IPS-18c (cell line): ENCODE results near the gene SLC22A17.
"Not testable (repeated sequence)": the region's sequence is repeated elsewhere in the genome, so short reads cannot be mapped to it uniquely, and the experiment has no call there.

ENCODE experiments used
- H3K4me3 ChIP-seq: 2 replicates; pipeline ENCODE4 v1.7.0; 2013; ENCODE audit warnings: low read depth, mild to moderate bottlenecking, low read length, moderate library complexity; ENCODE audit not compliant: insufficient read depth
- H3K9me3 ChIP-seq: one replicate; pipeline ENCODE4 v1.6.1; 2013; ENCODE audit warnings: mild to moderate bottlenecking, low read length, moderate library complexity; ENCODE audit not compliant: control insufficient read depth, insufficient read depth

SLC22A17 gene

DNA sequence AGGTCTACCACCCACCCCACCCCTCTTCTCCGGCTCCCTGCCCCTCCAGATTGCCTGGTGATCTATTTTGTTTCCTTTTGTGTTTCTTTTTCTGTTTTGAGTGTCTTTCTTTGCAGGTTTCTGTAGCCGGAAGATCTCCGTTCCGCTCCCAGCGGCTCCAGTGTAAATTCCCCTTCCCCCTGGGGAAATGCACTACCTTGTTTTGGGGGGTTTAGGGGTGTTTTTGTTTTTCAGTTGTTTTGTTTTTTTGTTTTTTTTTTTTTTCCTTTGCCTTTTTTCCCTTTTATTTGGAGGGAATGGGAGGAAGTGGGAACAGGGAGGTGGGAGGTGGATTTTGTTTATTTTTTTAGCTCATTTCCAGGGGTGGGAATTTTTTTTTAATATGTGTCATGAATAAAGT is 26.9 kb downstream of the SLC22A17 start:
- not testable (repeated sequence) for H3K4me3 ChIP-seq, H3K9me3 ChIP-seq

DNA sequence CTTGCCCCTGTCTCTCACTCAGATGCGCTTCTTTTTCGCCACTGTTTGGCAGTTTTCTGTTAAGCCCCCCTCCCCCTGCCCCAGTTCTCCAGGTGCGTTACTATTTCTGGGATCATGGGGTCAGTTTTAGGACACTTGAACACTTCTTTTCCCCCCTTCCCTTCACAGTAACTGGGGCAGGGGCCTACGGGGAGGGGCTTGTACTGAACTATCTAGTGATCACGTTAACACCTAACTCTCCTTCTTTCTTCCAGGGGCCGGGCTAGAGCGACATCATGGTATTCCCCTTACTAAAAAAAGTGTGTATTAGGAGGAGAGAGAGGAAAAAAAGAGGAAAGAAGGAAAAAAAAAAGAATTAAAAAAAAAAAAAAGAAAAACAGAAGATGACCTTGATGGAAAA is 27.7 kb downstream of the SLC22A17 start:
- Histone ChIP-seq H3K9me3 (no peaks in the 10 kb centered on the region), H3K4me3 (no peak overlapping the region)

DNA sequence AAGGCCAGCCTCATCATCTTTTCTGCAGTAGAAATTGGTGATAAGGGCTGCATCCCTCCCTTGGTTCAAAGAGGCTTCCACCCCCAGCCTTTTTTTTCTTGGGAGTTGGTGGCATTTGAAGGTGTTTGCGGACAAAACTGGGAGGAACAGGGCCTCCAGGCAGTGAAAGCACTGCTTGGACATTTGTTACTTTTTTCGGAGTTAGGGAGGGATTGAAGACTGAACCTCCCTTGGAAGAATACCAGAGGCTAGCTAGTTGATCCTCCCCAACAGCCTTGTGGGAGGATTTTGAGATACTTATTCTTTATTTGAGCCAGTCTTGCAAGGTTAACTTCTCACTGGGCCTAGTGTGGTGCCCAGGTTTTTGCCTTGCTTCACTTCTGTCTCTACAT is 28.2 kb downstream of the SLC22A17 start:
- Histone ChIP-seq H3K4me3 (no peak overlapping the region), H3K9me3 (no peaks in the 10 kb centered on the region)

DNA sequence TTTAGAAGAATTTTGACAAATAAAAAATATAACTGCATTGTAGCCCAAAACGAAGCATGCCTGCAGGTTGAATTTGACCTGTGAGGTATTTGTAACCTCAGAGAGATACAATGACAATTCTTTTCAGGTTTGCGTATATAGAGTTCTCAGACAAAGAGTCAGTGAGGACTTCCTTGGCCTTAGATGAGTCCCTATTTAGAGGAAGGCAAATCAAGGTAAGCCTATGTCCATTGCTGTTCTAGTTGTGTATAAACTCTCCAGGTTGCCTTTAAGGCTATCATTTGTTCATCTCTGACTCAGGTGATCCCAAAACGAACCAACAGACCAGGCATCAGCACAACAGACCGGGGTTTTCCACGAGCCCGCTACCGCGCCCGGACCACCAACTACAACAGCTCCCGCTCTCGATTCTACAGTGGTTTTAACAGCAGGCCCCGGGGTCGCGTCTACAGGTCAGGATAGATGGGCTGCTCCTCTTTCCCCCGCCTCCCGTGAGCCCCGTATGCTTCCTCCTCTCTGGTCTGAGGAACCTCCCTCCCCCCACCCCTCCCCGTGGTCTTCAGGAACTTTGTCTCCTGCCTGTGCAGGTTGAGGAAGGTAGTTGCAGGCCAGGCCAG is 28.7 kb downstream of the SLC22A17 start:
- H3K4me3 ChIP-seq = no peak overlapping the region

DNA sequence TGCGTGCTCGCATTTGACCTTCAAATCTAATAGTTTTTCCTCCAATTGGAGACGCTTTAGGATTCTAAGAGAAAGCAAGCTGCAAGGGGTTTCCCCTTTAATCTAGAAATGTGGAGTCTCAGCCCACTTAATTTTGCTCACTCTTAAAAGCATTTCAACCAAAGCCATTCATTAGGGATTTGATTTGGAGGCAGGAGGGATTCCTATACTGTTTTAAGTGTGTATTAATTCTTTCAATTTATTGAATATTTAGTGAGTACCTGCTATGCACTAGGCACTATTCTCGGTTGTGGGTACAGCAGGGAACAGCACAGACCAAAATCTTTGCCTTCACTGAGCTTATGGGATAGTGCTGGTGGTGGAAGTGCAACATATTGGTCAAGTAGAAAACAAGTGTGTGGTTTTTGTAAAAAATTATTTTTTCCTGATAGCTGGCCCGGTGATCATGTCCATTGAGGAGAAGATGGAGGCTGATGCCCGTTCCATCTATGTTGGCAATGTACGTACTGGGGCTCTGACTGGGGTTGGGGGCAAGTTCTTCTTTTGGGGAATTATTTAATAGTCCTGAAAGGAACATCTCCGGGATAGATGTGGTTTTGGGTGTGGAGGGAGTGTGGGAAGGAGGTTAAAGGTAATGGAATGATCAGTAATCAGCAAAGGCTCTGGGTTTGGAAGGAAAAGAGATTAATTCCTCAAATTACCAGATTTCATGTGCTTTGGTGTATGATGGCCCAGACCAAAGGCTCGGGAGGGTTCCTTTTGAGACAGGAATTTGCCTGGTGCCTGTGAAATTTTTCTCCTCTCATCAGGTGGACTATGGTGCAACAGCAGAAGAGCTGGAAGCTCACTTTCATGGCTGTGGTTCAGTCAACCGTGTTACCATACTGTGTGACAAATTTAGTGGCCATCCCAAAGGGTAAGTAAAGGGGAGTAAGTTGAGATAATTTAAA is 29.8 kb downstream of the SLC22A17 start:
- H3K9me3 ChIP-seq = no peaks in the 10 kb centered on the region
- H3K4me3 ChIP-seq = peak overlapping the region; percentile 94

More for the DNA sequence above, 28.7 kb downstream of the SLC22A17 start:
- H3K9me3 ChIP-seq = no peaks in the 10 kb centered on the region

DNA sequence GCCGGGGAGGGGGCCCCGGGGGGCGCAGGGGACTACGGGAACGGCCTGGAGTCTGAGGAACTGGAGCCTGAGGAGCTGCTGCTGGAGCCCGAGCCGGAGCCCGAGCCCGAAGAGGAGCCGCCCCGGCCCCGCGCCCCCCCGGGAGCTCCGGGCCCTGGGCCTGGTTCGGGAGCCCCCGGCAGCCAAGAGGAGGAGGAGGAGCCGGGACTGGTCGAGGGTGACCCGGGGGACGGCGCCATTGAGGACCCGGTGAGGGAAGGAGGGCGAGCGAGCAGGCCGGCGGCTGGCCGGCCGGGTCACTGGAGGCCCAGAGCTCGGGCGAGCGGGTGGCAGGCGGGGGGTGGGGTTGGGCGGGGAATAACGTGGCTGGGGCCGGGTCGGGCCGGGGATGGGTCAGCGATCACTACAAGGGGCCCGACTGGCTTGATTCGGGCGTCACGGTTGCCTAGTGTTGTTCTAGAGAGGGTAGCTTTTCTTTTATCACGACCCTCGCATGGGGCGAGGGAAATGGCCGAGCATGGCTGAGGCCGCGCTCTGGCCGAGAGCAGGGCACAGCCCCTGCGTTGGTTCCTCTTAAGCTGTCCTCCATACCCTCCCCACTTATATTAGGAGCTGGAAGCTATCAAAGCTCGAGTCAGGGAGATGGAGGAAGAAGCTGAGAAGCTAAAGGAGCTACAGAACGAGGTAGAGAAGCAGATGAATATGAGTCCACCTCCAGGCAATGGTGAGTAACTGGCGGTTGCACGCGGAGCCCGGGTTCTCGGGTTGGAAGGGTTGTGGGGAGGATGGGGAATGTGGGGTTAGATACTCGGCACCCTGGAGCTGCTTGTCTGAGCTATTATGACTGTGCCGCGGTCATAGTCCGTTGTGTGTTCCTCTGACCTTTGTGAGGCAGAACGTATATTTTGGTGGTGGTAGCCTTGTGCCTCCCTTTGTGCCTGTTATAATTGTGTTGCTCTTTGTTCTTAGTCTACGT is 30.8 kb downstream of the SLC22A17 start:
- peak overlapping the region; percentile 94 for H3K4me3 ChIP-seq
- no peaks in the 10 kb centered on the region for H3K9me3 ChIP-seq

DNA sequence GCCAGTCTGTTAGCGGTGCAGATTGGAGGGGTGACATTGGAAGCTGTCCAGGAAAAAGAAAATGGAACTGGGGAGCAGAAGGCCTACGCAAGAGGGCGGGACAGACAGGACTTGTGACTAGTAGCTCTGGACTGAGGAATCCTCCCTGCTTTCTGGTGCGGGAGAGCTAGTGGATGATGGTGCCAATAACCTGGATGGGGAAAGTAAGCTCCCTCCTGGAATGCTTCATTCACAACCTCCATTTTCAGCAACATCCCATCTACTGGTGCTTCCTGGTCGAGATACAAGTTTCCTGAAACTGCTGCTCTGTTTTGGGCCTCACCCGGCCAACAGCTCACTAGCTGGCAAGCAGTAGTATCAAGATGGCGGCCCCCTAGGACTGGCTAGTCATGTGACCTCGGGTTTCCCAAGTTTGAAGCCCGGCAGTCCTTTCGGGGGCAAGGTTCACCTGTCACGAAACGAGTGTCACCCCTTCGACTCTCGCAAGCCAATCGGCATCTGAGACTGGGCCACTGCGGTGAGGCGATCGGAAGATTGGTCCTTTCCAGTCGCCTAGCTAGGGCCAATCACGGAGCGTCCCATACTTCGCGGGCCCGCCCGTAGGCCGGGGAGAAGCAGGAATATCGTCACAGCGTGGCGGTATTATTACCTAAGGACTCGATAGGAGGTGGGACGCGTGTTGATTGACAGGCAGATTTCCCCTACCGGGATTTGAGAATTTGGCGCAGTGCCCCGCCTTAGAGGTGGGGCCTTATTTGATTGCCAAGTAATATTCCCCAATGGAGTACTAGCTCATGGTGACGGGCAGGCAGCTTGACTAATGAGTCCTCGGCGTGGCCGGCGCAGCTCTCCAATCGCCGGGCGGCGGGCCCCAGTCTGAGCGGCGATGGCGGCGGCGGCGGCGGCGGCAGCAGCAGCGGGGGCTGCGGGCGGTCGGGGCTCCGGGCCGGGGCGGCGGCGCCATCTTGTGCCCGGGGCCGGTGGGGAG is 31.8 kb downstream of the SLC22A17 start, which contains the start of gene PABPN1:
Gene PABPN1, plus strand, starts transcription at position 874 of the 988 bp plus-strand sequence. Its CDS starts 13 bp downstream, at position 887.
- peak within 1 kb of the TSS; percentile 94 for H3K4me3 ChIP-seq
- H3K9me3 ChIP-seq = no peaks in the 10 kb centered on the region

DNA sequence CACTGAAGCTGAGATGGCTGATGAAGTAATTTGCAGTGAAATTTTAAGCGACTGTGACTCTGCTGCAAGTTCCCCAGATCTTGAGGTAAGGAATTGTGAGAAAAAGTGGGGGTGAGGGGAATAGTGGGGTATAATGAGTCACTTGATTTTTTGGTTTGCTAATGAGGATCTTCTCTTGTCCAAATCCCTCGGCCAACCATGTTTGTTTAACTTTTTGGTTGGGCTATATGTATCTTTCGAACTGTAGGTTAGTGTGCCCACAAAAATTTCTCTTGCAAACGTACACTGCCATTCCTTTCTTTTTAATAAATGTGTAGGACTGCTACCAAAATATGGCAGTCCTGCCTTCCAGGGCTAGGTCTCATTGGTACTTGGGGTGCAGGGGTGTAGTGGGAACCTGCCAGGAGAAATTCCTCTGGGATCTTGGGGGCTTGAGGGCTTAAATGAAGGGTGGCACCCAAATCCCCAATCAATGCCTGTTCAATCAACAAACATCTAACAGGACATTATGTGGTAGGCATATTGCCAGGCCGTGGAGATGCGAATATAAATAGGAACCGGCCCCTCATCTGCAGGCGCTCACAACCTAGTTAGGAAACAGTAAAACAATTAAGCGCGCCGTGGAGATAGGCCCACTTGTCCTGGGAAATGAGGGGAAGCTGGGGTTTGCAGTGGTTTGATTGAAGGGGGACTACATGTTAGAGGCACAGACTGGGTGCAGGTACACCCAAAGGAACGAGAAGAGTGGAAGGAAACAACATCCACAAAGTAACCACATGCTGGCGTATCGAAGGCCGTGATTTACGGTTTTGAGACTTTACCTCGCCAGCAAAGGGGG is 32.7 kb downstream of the SLC22A17 start:
- Histone ChIP-seq H3K4me3 (peak overlapping the region; percentile 59), H3K9me3 (no peaks in the 10 kb centered on the region)

DNA sequence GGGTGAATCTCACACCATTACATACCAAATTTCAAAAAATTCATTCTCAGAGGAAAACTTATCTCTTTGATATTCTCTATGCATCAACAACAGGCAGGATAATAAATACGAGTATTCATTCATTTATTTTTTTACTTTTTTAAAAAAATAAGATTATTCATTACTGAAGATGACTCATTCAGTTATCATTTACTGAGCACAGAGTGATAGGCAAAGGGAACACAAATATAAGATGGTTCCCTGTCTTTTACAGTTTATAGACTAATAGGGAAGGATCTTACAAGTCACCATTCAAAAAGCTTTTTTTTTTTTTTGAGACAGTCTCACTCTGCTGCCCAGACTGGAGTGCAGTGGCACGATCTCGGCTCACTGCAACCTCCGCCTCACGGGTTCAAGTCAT is 36.4 kb downstream of the SLC22A17 start:
- no peaks in the 10 kb centered on the region for H3K9me3 ChIP-seq
- H3K4me3 ChIP-seq = no peak overlapping the region

DNA sequence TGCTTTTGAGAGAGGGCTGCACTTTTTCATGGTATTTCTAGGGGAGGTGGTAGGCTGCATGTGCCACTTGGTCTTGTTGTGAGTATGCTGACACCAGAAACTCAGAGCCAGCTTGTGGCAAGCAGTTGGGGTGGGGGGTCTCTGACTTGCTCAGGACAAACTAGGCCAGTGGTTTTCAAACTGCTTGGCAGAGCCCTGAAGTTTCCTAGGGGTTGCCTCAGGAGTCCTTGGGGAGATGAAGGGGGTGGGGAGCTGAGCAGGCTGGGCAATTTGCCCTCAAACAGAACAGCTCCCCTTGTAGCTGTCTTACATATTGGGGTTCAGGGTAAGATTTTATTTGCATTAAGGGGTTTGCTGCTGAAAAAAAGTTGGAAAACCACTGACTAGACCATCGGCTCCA is 42.1 kb downstream of the SLC22A17 start:
- H3K4me3 ChIP-seq = no peak overlapping the region
- H3K9me3 ChIP-seq = no peaks in the 10 kb centered on the region

DNA sequence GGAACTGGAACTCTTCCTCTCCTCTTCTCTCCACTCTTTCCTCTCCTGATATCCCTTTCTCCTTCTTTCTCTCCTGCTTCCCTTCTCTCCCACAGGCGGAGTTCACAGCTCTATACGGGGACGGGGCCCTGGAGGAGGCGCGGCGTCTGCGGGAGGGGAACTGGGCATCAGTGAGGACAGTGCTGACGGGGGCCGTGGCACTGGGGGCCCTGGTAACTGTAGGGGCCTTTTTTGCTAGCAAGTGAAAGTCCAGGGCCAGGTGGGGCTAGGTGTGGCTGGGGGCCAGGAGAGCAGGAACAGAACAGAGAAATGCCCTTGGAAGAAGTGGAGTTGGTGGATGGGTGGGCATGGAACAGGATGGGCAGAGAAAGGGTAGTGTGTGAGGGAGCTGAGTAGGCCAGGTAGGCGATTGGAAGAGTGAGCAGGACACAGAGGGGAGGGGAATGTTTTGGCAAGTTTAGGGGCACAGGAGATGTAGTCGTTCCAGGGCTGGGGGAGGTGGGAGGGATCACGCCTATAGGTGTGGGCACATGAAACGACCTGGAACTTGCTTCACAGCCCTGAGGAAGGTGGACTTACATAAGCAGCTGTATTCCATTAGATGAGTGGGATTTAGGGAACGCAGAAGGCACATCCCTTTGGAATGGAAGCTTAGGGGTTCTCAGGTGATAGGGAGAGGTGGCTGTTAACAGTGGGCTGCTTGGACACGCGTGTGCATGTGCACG is 43.8 kb downstream of the SLC22A17 start:
- Histone ChIP-seq H3K4me3 (no peak overlapping the region), H3K9me3 (no peaks in the 10 kb centered on the region)

DNA sequence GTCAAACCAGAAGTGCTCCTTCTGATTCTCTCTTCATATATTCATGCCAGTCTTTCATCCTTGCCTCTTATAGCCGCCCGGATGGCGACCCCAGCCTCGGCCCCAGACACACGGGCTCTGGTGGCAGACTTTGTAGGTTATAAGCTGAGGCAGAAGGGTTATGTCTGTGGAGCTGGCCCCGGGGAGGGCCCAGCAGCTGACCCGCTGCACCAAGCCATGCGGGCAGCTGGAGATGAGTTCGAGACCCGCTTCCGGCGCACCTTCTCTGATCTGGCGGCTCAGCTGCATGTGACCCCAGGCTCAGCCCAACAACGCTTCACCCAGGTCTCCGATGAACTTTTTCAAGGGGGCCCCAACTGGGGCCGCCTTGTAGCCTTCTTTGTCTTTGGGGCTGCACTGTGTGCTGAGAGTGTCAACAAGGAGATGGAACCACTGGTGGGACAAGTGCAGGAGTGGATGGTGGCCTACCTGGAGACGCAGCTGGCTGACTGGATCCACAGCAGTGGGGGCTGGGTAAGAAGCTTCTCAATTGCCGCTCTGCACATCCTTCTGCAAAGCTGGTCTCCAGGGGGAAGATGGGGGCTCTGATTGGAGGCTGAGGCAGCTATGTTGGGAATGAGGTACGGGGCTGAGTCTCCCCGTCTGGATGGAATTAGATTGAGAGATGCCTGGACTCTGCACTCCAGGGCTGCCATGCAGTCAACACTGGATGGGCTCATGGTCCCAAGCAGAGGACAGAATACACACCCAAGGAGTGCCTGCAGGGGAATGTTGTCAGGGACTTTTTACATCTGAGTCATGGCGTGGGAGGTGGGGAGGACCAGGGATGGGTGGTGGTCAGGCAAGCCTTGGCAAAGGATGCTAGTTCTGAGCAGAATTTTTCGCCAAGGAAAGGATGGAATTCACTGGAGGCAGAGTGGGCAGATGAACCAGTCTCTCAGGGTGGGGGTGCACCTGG is 44.7 kb downstream of the SLC22A17 start:
- H3K4me3 ChIP-seq = peak overlapping the region; percentile 90
- no peaks in the 10 kb centered on the region for H3K9me3 ChIP-seq

DNA sequence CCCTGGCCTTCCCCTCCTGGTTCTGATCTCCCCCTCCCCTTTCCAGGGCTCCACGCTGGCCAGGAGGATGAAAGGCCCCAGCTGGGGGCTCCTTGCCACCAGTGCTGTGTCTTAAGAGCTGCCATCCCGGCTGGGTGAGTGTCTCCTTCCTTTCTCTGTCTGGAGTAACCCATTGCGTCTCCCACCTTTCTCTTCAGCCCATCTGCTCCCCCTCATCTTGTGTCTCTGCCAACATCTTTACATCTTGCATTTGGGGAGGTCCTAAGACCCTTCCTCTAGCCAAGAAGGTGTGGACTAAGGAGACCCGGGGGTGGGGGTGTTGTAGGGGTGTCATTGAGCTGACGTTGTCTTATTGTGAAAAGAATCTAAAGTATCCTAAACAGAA is 45.5 kb downstream of the SLC22A17 start:
- Histone ChIP-seq H3K9me3 (no peaks in the 10 kb centered on the region), H3K4me3 (peak overlapping the region; percentile 90)
